Measurements from ENCODE around the gene CACNA1B.

GRCh38 chr9:138101444-138102234 lies 224.1 kb downstream of the CACNA1B start:
- no peak for TF ChIP-seq POLR2A (IDR thresholded peaks at IDR 0.05; ENCODE audit: low read depth, low read length)
- no peak for TF ChIP-seq POLR2AphosphoS5 (IDR thresholded peaks at IDR 0.05; ENCODE audit: low read depth, low read length)
- TF ChIP-seq SPI1 (IDR thresholded peaks at IDR 0.05; ENCODE audit: low read depth, low read length): no peak
- no peak for TF ChIP-seq TAF1 (IDR thresholded peaks at IDR 0.05; ENCODE audit: low read depth, low read length)

Data from GM12891 (cell line).